ENCODE measurements around the gene AMIGO3.
"Not testable (repeated sequence)": the region's sequence is repeated elsewhere in the genome, so short reads cannot be mapped to it uniquely, and the experiment has no call there.

Gene AMIGO3

GRCh38 chr3:49686769-49687423, 32.6 kb downstream of the AMIGO3 start:
- peak; percentile 21 for DNase-seq

- DNase-seq: peak; percentile 23
Observed at GRCh38 chr3:49686346-49686745, 33.1 kb downstream of the AMIGO3 start.

GRCh38 chr3:49685846-49686245, 33.6 kb downstream of the AMIGO3 start:
- not testable (repeated sequence) for DNase-seq

- DNase-seq: not testable (repeated sequence)
Observed at GRCh38 chr3:49685103-49685502, 34.4 kb downstream of the AMIGO3 start.

GRCh38 chr3:49684453-49684852, 35.0 kb downstream of the AMIGO3 start:
- DNase-seq: not testable (repeated sequence)

GRCh38 chr3:49683162-49683561, 36.3 kb downstream of the AMIGO3 start:
- DNase-seq: no peak

GRCh38 chr3:49681543-49681942, 37.9 kb downstream of the AMIGO3 start:
- DNase-seq: no peak

- DNase-seq: no peak
Observed at GRCh38 chr3:49681232-49681522, 38.3 kb downstream of the AMIGO3 start.

- no peak for DNase-seq
Observed at GRCh38 chr3:49680493-49681231, 38.8 kb downstream of the AMIGO3 start.

- no peak for DNase-seq
Observed at GRCh38 chr3:49675912-49676311, 43.6 kb downstream of the AMIGO3 start.

- DNase-seq: peak; percentile 16
Observed at GRCh38 chr3:49674497-49674983, 44.9 kb downstream of the AMIGO3 start.

GRCh38 chr3:49673715-49674496, 45.6 kb downstream of the AMIGO3 start, which contains the start of gene APEH:
APEH (plus strand) TSS chr3:49674351; CDS start chr3:49674402, 51 bp downstream.
- peak; percentile 94 for DNase-seq

GRCh38 chr3:49673121-49673714, 46.3 kb downstream of the AMIGO3 start:
- DNase-seq: no peak

- DNase-seq: peak; percentile 59
Observed at GRCh38 chr3:49671291-49672288, 47.9 kb downstream of the AMIGO3 start.

GRCh38 chr3:49670940-49671290, 48.6 kb downstream of the AMIGO3 start:
- no peak for DNase-seq

- DNase-seq: no peak
Observed at GRCh38 chr3:49669352-49669751, 50.1 kb downstream of the AMIGO3 start.

GRCh38 chr3:49668861-49669260, 50.6 kb downstream of the AMIGO3 start:
- no peak for DNase-seq

- DNase-seq: no peak
Observed at GRCh38 chr3:49668414-49668797, 51.1 kb downstream of the AMIGO3 start.

GRCh38 chr3:49667701-49668413, 51.6 kb downstream of the AMIGO3 start:
- no peak for DNase-seq

Data from effector CD4-positive, alpha-beta T cell (primary cell).